Prostate gland (tissue), 2 donors: ENCODE results near the gene COL4A3. TPM values are rescaled to one million over a fixed set of nuclear protein-coding genes. Genes with fewer than 3 reads are reported as not detected.

Experiments used
- DNase-seq: peaks from one replicate; pipeline ENCODE4 v3.0.0-alpha.2; 2019; ENCODE audit warnings: low spot score
- H3K27ac ChIP-seq, 2 donors: fragments of 200-600 bp; sonication (generic); 2 replicates each; pipeline ENCODE4 v1.5.1; 2017 to 2019
- H3K27me3 ChIP-seq: fragments of 200-600 bp; sonication (generic); replicated peaks from 2 replicates; pipeline ENCODE4 v1.5.1; 2019; ENCODE audit not compliant: insufficient read depth
- H3K36me3 ChIP-seq, 2 donors: fragments of 200-600 bp; sonication (generic); 1 replicate in 1 of 2; 2 replicates in 1 of 2; pipeline versions ENCODE4 v1.5.1 to v1.8.1; 2017 to 2019
- H3K4me1 ChIP-seq: fragments of 200-600 bp; sonication (generic); replicated peaks from 2 replicates; pipeline ENCODE4 v1.5.1; 2019
- H3K4me3 ChIP-seq, 2 donors: fragments of 200-600 bp; sonication (generic); 2 replicates each; pipeline ENCODE4 v1.5.1; 2017 to 2019
- H3K9me3 ChIP-seq: fragments of 200-600 bp; sonication (generic); 2 replicates; pipeline ENCODE4 v1.5.1; 2017
- POLR2A ChIP-seq: fragments of 450-650 bp; IDR thresholded peaks from one replicate; pipeline ENCODE4 v1.6.1; 2016; ENCODE audit warnings: antibody characterized with exemption, mild to moderate bottlenecking
- POLR2AphosphoS5 ChIP-seq: sonication (generic); formaldehyde crosslinking; IDR thresholded peaks from one replicate; pipeline ENCODE4 v1.6.1; 2017; ENCODE audit warnings: antibody characterized with exemption
- WGBS: methylation state at CpG from one replicate; pipeline ENCODE4 v1.1.5; 2018; 5-methylcytosine and 5-hydroxymethylcytosine counted together
- intact Hi-C: fragments of 100-400 bp; cut with DNase I; formaldehyde crosslinking; loops from one replicate; pipeline ENCODE4 v1.14.2; 2022
- total RNA-seq, 2 donors: library from RNA; depleted of rRNA; stranded (reverse); fragments of >200 nt; gene quantifications; one replicate each; pipeline ENCODE4 v1.1.0, GENCODE V29; 2016
- TF ChIP-seq, protein P1 (sequence below), 4 experiments: fragments of 200-600 bp in 2 of 4; fragments of 450-650 bp in 2 of 4; sonication (generic) in 2 of 4; IDR thresholded peaks; 1 replicate in 3 of 4; 2 replicates in 1 of 4; pipeline ENCODE4 v1.5.1; 2016 to 2019; ENCODE audit warnings: antibody characterized with exemption in 4 of 4, mild to moderate bottlenecking in 2 of 4, moderate library complexity in 2 of 4

The COL4A3 gene
- total RNA-seq, 2 donors from 2014 or later: 3.5 to 7.0 TPM

DNA sequence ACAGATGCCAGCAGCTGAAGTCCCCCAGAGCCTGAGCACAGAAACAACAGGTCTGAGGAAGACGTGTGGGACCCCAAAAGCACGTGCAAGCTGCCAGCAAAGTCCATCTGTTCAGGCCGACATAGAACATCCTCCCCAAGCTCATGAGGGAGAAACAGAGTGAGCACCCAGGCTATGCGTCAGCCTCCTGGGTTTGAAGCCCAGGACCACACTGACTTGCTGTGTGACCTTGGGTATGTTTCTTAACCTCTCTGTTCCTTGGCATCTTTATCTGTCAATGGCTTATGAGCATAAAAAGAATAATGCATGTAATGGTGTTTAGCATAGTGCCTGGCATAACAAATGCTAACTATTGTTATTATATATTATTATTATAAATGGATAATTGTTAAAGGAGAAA is 40.7 kb upstream of the COL4A3 start:
- no peaks in the 10 kb centered on the region for H3K9me3 ChIP-seq
- H3K36me3 ChIP-seq: no peaks in the 10 kb centered on the region
- intact Hi-C loops: no loop called here
- H3K27ac ChIP-seq: no peak overlapping the region
- H3K27me3 ChIP-seq: no peaks in the 10 kb centered on the region
- TF ChIP-seq POLR2A (no peak), POLR2AphosphoS5 (no peak)
- TF ChIP-seq, protein P1, sequence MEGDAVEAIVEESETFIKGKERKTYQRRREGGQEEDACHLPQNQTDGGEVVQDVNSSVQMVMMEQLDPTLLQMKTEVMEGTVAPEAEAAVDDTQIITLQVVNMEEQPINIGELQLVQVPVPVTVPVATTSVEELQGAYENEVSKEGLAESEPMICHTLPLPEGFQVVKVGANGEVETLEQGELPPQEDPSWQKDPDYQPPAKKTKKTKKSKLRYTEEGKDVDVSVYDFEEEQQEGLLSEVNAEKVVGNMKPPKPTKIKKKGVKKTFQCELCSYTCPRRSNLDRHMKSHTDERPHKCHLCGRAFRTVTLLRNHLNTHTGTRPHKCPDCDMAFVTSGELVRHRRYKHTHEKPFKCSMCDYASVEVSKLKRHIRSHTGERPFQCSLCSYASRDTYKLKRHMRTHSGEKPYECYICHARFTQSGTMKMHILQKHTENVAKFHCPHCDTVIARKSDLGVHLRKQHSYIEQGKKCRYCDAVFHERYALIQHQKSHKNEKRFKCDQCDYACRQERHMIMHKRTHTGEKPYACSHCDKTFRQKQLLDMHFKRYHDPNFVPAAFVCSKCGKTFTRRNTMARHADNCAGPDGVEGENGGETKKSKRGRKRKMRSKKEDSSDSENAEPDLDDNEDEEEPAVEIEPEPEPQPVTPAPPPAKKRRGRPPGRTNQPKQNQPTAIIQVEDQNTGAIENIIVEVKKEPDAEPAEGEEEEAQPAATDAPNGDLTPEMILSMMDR (IDR thresholded peaks at IDR 0.05): no peak
- no peak for DNase-seq
- no peaks in the 10 kb centered on the region for H3K4me1 ChIP-seq
- H3K4me3 ChIP-seq: no peak overlapping the region
- WGBS: 84% methylated on average over 4 of the region's 4 CpGs

DNA sequence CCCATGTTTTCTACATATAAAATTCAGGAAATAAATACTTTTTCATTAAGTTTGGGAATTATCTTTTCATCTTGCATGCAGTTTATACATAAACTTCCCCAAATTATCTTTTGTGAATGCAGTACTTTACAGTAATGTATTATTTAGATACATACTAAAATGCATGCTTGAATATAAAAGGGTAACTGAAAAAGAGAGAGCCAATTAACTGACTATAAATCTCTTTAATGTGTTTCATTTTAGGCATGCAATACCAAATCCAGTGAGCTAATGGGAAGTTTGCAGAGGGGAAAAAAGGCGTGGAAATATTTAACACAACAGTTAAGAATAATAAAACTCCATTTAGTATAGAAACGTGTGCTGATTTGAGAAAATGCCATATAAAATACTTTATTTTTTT is 39.6 kb upstream of the COL4A3 start:
- no peak for DNase-seq

DNA sequence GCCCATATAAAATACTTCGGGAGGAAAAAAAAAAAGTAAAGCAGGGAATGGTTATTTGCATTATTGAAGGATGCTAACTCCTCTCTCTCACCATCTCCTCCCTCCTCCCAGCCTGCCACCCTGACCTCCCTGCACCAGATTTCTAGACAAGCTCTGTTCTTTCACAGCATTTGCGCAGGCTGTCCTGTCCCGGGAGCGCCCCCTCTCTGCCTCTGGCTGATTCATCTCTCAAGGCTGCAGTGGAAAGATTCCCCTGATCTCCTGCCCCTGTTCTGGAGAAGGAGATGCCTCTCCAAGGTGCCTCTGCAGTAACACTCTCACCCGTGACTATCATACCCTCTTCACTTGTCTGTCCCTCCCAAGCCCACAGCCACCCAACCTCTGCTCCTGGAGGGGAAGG is 38.9 kb upstream of the COL4A3 start:
- H3K4me3 ChIP-seq: no peak overlapping the region
- TF ChIP-seq, protein P1 (IDR thresholded peaks at IDR 0.05): no peak
- TF ChIP-seq POLR2AphosphoS5 (no peak), POLR2A (no peak)
- no peaks in the 10 kb centered on the region for H3K27me3 ChIP-seq
- no peaks in the 10 kb centered on the region for H3K9me3 ChIP-seq
- intact Hi-C loops: no loop called here
- H3K36me3 ChIP-seq: no peaks in the 10 kb centered on the region
- 80% methylated on average over 5 of the region's 5 CpGs for WGBS
- no peaks in the 10 kb centered on the region for H3K4me1 ChIP-seq
- no peak overlapping the region for H3K27ac ChIP-seq
- DNase-seq: no peak

More for the DNA sequence above, 39.6 kb upstream of the COL4A3 start:
- intact Hi-C loops: no loop called here
- Histone ChIP-seq H3K36me3 (no peaks in the 10 kb centered on the region), H3K4me1 (no peaks in the 10 kb centered on the region), H3K27me3 (no peaks in the 10 kb centered on the region), H3K9me3 (no peaks in the 10 kb centered on the region), H3K27ac (no peak overlapping the region), H3K4me3 (no peak overlapping the region)
- 57% methylated on average over 2 of the region's 2 CpGs for WGBS
- no peak for TF ChIP-seq POLR2A
- TF ChIP-seq, protein P1 (IDR thresholded peaks at IDR 0.05): no peak
- no peak for TF ChIP-seq POLR2AphosphoS5

DNA sequence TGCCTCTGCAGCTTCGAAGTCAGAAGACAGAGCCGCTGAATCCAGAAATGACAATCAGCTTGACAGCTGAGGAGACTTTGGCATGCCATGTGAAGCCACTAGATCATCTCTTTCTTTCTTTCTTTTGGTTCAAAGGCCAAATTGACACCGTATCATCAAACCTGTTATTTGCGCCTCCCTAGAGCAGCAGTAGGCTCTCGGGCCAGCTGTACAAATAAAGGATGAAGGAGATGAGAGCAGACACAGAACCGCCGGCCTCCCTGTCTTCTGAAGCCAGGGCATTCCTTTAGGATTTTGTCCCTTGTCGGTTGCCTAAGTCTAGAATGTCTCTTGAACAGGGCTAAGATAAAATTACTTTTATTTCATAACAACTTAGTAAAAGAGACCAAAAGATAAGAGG is 37.2 kb upstream of the COL4A3 start:
- Histone ChIP-seq H3K27ac (no peak overlapping the region), H3K36me3 (no peaks in the 10 kb centered on the region), H3K4me1 (no peaks in the 10 kb centered on the region), H3K9me3 (no peaks in the 10 kb centered on the region), H3K4me3 (no peak overlapping the region), H3K27me3 (peaks cover 2% of the 10 kb centered on the region)
- intact Hi-C loops: no loop called here
- WGBS: 31% methylated on average over 8 of the region's 8 CpGs
- DNase-seq: no peak
- TF ChIP-seq POLR2AphosphoS5 (no peak), POLR2A (no peak)
- TF ChIP-seq, protein P1 (IDR thresholded peaks at IDR 0.05): no peak

DNA sequence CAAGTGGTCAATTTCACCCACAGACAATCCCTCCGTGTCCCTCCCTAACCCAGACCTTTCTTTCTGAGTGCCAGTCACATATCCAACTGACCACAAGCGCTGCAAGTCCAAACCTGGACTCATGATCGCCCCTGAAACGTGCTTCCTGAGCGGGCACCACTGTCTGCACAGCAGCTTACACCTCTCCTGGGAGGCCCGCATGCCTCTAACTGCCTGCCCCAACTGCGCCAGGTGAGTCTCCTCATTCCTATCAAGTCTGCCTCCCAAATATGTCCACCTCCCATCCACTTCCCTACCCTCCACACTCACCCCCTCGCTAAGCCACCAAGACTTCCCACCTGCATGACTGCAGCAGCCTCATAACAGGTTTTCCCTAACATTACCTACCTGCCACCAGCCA is 33.8 kb upstream of the COL4A3 start:
- no peaks in the 10 kb centered on the region for H3K36me3 ChIP-seq
- H3K27me3 ChIP-seq: peaks cover 2% of the 10 kb centered on the region
- no peak overlapping the region for H3K27ac ChIP-seq
- no peak for TF ChIP-seq POLR2AphosphoS5
- TF ChIP-seq POLR2A: no peak
- TF ChIP-seq, protein P1 (IDR thresholded peaks at IDR 0.05): no peak
- H3K4me1 ChIP-seq: no peaks in the 10 kb centered on the region
- no peak overlapping the region for H3K4me3 ChIP-seq
- 85% methylated on average over 8 of the region's 8 CpGs for WGBS
- DNase-seq: no peak
- no peaks in the 10 kb centered on the region for H3K9me3 ChIP-seq
- intact Hi-C loops: loop anchor here (2.0 to 10.0 kb wide), 2 partner anchors 106 to 194 kb away; partner anchors contain the start of gene MFF
